ENCODE measurements around the gene HIGD2A. TPM values are rescaled to one million over a fixed set of nuclear protein-coding genes. Genes with fewer than 3 reads are reported as not detected.

The HIGD2A gene
- total and polyA plus RNA-seq, 9 of the 15 experiments (the other 6 are each of a cell fraction or from before 2014, with no cell fraction given) = 94.7 to 264 (median 163) TPM

- TF ChIP-seq RERE (CRISPR knock-in tag; IDR thresholded peaks at IDR 0.05; ENCODE audit: borderline replicate concordance) = 0 out of 2 replicates have a peak, but pooled peaks have one; percentile 57
- no peak for TF ChIP-seq CHCHD3 (CRISPR knock-in tag; IDR thresholded peaks at IDR 0.05)
- TF ChIP-seq COPS2 (conservative IDR thresholded peaks at IDR 0.05) = no peak
- TF ChIP-seq SPI1 (IDR thresholded peaks at IDR 0.05; ENCODE audit: borderline replicate concordance, low read depth, low read length) = 0 out of 2 replicates have a peak, but pooled peaks have one; percentile 22
Measured at GRCh38 chr5:176360894-176361436, 27.6 kb upstream of the HIGD2A start (continued).
